DND-41 (cell line): ENCODE results near the gene PACS2.

Experiments used
- ATAC-seq: fragments of 200-7000 bp; cut with Tn5 transposase; 3 replicates; pipeline ENCODE4 v1.9.1; 2021; ENCODE audit warnings: low read depth; ENCODE audit not compliant: insufficient read depth
- DNase-seq: peaks from one replicate; pipeline ENCODE4 v3.0.0-alpha.2; 2020
- H2AFZ ChIP-seq: 2 replicates; pipeline ENCODE4 v1.6.0; 2012; ENCODE audit warnings: low read depth, low read length
- H3K27ac ChIP-seq: 2 replicates; pipeline ENCODE4 v1.5.1; 2012; ENCODE audit warnings: low read length, inconsistent platforms
- H3K27me3 ChIP-seq: fragments of 200-600 bp; sonication (generic); 2 replicates; pipeline ENCODE4 v1.6.0; 2012; ENCODE audit warnings: low read length, mild to moderate bottlenecking, inconsistent platforms; ENCODE audit not compliant: insufficient read depth, poor library complexity
- H3K36me3 ChIP-seq: 2 replicates; pipeline ENCODE4 v1.5.1; 2012; ENCODE audit warnings: low read length, inconsistent platforms; ENCODE audit not compliant: insufficient read depth
- H3K4me1 ChIP-seq: 2 replicates; pipeline ENCODE4 v1.5.1; 2012; ENCODE audit warnings: mild to moderate bottlenecking, low read length; ENCODE audit not compliant: insufficient read depth
- H3K4me2 ChIP-seq: 2 replicates; pipeline ENCODE4 v1.6.0; 2012; ENCODE audit warnings: mild to moderate bottlenecking, moderate library complexity, low read length, inconsistent platforms; ENCODE audit not compliant: insufficient read depth
- H3K4me3 ChIP-seq, 2 experiments: fragments of 200-600 bp in 1 of 2; shearing (Covaris generic) in 1 of 2; 2 replicates each; pipeline ENCODE4 v1.5.1; 2012 to 2016; ENCODE audit warnings: inconsistent platforms in 2 of 2, low read length in 2 of 2, mild to moderate bottlenecking in 2 of 2, low read depth in 1 of 2, moderate library complexity in 1 of 2
- H3K79me2 ChIP-seq: 2 replicates; pipeline ENCODE4 v1.6.0; 2012; ENCODE audit warnings: low read length, inconsistent platforms; ENCODE audit not compliant: insufficient read depth
- H3K9ac ChIP-seq: 2 replicates; pipeline ENCODE4 v1.6.0; 2012; ENCODE audit warnings: low read depth, mild to moderate bottlenecking, inconsistent platforms, low read length, moderate library complexity
- H3K9me3 ChIP-seq: 2 replicates; pipeline ENCODE4 v1.5.1; 2012; ENCODE audit warnings: low read length, moderate library complexity, mild to moderate bottlenecking, inconsistent platforms; ENCODE audit not compliant: insufficient read depth, severe bottlenecking
- H4K20me1 ChIP-seq: 2 replicates; pipeline ENCODE4 v1.6.0; 2012; ENCODE audit warnings: low read length; ENCODE audit not compliant: insufficient read depth
- EZH2 ChIP-seq: IDR thresholded peaks from 3 replicates; pipeline ENCODE4 v1.6.1; 2012; ENCODE audit warnings: borderline replicate concordance, low read depth, mild to moderate bottlenecking, moderate library complexity, low read length, inconsistent platforms; ENCODE audit not compliant: severe bottlenecking
- TF ChIP-seq, protein P1 (sequence below): IDR thresholded peaks from 2 replicates; pipeline ENCODE4 v1.5.1; 2012; ENCODE audit warnings: borderline replicate concordance, low read length, moderate library complexity, mild to moderate bottlenecking; ENCODE audit not compliant: poor library complexity, severe bottlenecking; ENCODE audit errors: extremely low read depth

PACS2 gene

DNA sequence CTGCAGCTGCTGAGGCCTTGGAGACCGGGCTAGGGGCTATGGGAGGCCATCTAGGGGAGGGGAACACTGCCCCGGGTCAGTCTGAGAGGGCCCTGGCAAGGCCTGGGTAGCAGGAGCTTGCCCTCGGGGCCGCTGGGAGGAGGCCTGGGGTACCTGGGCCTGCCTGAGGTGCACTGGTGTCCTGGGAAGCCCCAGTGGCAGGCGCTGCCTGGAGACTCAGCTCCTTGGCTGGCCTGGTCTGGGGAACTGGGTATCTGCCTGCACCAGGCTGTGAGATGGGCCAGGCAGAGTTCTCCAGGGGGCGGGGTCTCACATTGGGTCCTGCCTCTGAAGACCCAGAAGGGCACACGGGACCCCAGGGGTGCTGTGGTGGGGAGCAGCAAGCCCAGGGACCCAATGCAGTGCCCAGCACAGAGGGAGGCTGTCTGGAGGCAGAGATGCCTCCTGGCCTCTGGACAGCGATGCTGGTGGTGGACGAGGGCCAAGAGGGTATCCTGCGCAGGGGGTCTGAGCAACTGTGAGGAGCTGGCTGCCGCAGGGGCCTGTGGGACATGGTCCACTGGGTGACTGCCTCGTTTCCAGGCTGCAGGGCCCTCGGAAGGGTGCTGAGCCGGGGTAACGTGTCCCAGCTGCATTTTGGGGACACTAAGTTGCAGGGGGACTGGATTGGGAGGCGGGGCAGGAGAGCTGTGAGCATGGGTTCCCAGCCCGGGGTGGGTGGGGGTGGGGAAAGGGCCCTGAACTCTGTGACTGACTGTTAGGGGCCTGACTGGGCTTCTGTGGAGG, 97.6 kb downstream of the PACS2 start:
- no peak overlapping the region for H3K4me2 ChIP-seq
- no peak overlapping the region for H3K4me3 ChIP-seq
- H3K27ac ChIP-seq: no peak overlapping the region
- H4K20me1 ChIP-seq: no peaks in the 10 kb centered on the region
- H3K9ac ChIP-seq: no peak overlapping the region
- no peaks in the 10 kb centered on the region for H3K36me3 ChIP-seq
- H3K9me3 ChIP-seq: no peaks in the 10 kb centered on the region
- H3K79me2 ChIP-seq: no peaks in the 10 kb centered on the region
- H3K4me1 ChIP-seq: peaks cover 19% of the 10 kb centered on the region
- ATAC-seq (no peak), DNase-seq (no peak)
- no peak overlapping the region for H2AFZ ChIP-seq
- TF ChIP-seq EZH2: no peak
- TF ChIP-seq, protein P1, sequence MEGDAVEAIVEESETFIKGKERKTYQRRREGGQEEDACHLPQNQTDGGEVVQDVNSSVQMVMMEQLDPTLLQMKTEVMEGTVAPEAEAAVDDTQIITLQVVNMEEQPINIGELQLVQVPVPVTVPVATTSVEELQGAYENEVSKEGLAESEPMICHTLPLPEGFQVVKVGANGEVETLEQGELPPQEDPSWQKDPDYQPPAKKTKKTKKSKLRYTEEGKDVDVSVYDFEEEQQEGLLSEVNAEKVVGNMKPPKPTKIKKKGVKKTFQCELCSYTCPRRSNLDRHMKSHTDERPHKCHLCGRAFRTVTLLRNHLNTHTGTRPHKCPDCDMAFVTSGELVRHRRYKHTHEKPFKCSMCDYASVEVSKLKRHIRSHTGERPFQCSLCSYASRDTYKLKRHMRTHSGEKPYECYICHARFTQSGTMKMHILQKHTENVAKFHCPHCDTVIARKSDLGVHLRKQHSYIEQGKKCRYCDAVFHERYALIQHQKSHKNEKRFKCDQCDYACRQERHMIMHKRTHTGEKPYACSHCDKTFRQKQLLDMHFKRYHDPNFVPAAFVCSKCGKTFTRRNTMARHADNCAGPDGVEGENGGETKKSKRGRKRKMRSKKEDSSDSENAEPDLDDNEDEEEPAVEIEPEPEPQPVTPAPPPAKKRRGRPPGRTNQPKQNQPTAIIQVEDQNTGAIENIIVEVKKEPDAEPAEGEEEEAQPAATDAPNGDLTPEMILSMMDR: no peak
- no peaks in the 10 kb centered on the region for H3K27me3 ChIP-seq

DNA sequence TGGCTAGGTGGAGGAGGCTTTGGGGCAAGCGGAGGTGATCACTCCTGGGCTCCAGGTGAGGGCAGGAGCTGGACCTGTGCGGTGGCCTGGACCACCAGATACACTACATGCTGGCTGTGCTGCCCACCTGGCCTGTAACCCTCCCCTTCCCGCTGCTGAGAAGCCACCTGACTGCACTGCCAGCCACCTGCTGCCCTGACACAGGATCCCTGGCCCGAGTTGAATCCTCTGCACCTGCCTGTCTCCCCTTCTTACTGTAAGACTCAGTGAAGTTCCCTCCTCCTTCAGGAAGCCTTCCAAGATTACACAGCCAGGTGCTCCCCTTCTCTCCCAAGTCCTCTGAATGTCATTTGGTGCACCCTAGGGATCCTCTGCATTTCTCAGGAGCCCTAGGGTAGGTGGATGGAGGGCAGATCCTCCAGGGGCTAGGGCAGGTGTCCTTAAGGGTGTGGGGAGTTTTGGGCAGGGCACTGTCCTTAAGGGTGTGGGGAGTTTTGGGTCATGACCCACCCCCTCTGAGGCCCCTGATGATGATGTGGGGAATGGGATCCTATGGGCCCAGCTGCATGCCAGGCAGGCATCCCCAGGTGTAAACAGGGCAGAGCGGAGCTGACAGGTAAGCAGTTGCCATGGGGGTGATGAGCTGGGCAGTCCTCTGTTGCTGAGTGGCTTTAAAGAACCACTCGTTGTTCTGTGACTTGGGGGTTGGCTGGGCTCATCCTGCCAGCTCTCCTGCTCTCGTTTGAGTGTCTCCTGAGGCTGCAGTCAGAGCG, 98.4 kb downstream of the PACS2 start:
- DNase-seq (no peak), ATAC-seq (no peak)
- Histone ChIP-seq H4K20me1 (no peaks in the 10 kb centered on the region), H3K36me3 (no peaks in the 10 kb centered on the region; the same call in 1 of the 2 replicates), H3K9ac (no peak overlapping the region), H3K9me3 (no peaks in the 10 kb centered on the region), H3K27me3 (no peaks in the 10 kb centered on the region), H3K4me1 (peaks cover 21% of the 10 kb centered on the region), H3K4me3 (no peak overlapping the region), H3K27ac (no peak overlapping the region), H2AFZ (no peak overlapping the region), H3K4me2 (no peak overlapping the region), H3K79me2 (no peaks in the 10 kb centered on the region)
- TF ChIP-seq, protein P1: no peak
- TF ChIP-seq EZH2: no peak

DNA sequence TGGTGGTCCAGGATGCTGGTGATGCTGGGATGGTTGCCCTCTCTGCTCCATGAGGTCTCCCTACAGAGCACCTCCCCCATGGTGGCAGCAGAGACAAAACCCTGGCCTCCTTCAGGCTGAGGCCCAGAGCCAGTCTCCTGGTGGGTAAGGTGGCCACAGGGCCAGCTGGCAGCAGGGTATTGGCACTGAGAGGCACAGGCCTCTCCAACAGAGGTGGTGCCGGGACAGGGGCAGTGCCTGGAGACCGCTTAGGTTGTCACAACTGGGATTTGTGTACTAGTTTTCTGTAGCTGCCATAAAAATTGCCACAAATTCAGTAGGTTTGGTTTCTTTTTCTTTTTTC, 99.0 kb downstream of the PACS2 start:
- Histone ChIP-seq H3K36me3 (no peaks in the 10 kb centered on the region; the same call in 1 of the 2 replicates), H3K27ac (no peak overlapping the region), H2AFZ (no peak overlapping the region), H3K9me3 (no peaks in the 10 kb centered on the region), H4K20me1 (no peaks in the 10 kb centered on the region), H3K9ac (no peak overlapping the region), H3K4me3 (no peak overlapping the region), H3K4me2 (no peak overlapping the region), H3K79me2 (peaks cover 2% of the 10 kb centered on the region; the same call in 1 of the 2 replicates), H3K27me3 (no peaks in the 10 kb centered on the region), H3K4me1 (peaks cover 26% of the 10 kb centered on the region)
- DNase-seq: no peak
- no peak for ATAC-seq
- TF ChIP-seq, protein P1: no peak
- no peak for TF ChIP-seq EZH2
